H1 (cell line): ENCODE results near the gene KCTD19. TPM values are rescaled to one million over a fixed set of nuclear protein-coding genes. Genes with fewer than 3 reads are reported as not detected.

Experiments used
- CHD1 ChIP-seq: IDR thresholded peaks from 2 replicates; pipeline ENCODE4 v1.6.1; 2012; ENCODE audit warnings: low read depth, low read length, improper control_type of control experiment
- EP300 ChIP-seq, 2 experiments: IDR thresholded peaks; 1 replicate in 1 of 2; 2 replicates in 1 of 2; pipeline ENCODE4 v1.6.1; 2011 to 2012; ENCODE audit warnings: low read depth in 2 of 2, low read length in 2 of 2, mild to moderate bottlenecking in 2 of 2, borderline replicate concordance in 1 of 2, inconsistent platforms in 1 of 2, moderate library complexity in 1 of 2
- SP2 ChIP-seq: IDR thresholded peaks from 2 replicates; pipeline ENCODE4 v1.6.1; 2012; ENCODE audit warnings: mild to moderate bottlenecking, low read length, inconsistent platforms
- TAF1 ChIP-seq: IDR thresholded peaks from 2 replicates; pipeline ENCODE4 v1.6.1; 2011; ENCODE audit warnings: mild to moderate bottlenecking, low read depth, low read length
- USF2 ChIP-seq: IDR thresholded peaks from 2 replicates; pipeline ENCODE4 v1.6.1; 2011; ENCODE audit warnings: low read length, improper control_type of control experiment
- polyA plus RNA-seq, 7 experiments: library from polyadenylated mRNA; depleted of rRNA in 3 of 7; stranded (reverse) in 5 of 7; unstranded in 2 of 7; fragments of >200 nt in 5 of 7; fragments of 200-250 nt in 2 of 7; gene quantifications; 1 replicate in 5 of 7; 2 replicates in 1 of 7; 4 replicates in 1 of 7; pipeline versions ENCODE4 v1.2.1 to v1.2.3, GENCODE V29; 2011 to 2013; ENCODE audit warnings: missing spikeins in 2 of 7, mixed read lengths in 2 of 7
- total RNA-seq: library from RNA; stranded (reverse); fragmentation: NEBNext Ultra II Directional; extraction: Animal tissue kit (Norgen Biotek cat#: 25700); gene quantifications from 2 replicates; pipeline ENCODE4 v1.2.1, GENCODE V29; 2021
- TF ChIP-seq, protein P1 (sequence below): fragments of 300-600 bp; sonication (generic); IDR thresholded peaks from 2 replicates; pipeline ENCODE4 v1.7.1; 2012; ENCODE audit warnings: low read length, moderate library complexity, mild to moderate bottlenecking, inconsistent platforms; ENCODE audit not compliant: insufficient replicate concordance

The KCTD19 gene
- total and polyA plus RNA-seq, 2 of the 8 experiments (the other 6 are each of a cell fraction or from before 2014, with no cell fraction given) = 0.06 to 0.24 TPM

- no peak for TF ChIP-seq EP300 (IDR thresholded peaks at IDR 0.05; ENCODE audit: borderline replicate concordance in 1 of 2, low read depth in 2 of 2, low read length in 2 of 2)
- TF ChIP-seq CHD1 = no peak
- TF ChIP-seq, protein P1, sequence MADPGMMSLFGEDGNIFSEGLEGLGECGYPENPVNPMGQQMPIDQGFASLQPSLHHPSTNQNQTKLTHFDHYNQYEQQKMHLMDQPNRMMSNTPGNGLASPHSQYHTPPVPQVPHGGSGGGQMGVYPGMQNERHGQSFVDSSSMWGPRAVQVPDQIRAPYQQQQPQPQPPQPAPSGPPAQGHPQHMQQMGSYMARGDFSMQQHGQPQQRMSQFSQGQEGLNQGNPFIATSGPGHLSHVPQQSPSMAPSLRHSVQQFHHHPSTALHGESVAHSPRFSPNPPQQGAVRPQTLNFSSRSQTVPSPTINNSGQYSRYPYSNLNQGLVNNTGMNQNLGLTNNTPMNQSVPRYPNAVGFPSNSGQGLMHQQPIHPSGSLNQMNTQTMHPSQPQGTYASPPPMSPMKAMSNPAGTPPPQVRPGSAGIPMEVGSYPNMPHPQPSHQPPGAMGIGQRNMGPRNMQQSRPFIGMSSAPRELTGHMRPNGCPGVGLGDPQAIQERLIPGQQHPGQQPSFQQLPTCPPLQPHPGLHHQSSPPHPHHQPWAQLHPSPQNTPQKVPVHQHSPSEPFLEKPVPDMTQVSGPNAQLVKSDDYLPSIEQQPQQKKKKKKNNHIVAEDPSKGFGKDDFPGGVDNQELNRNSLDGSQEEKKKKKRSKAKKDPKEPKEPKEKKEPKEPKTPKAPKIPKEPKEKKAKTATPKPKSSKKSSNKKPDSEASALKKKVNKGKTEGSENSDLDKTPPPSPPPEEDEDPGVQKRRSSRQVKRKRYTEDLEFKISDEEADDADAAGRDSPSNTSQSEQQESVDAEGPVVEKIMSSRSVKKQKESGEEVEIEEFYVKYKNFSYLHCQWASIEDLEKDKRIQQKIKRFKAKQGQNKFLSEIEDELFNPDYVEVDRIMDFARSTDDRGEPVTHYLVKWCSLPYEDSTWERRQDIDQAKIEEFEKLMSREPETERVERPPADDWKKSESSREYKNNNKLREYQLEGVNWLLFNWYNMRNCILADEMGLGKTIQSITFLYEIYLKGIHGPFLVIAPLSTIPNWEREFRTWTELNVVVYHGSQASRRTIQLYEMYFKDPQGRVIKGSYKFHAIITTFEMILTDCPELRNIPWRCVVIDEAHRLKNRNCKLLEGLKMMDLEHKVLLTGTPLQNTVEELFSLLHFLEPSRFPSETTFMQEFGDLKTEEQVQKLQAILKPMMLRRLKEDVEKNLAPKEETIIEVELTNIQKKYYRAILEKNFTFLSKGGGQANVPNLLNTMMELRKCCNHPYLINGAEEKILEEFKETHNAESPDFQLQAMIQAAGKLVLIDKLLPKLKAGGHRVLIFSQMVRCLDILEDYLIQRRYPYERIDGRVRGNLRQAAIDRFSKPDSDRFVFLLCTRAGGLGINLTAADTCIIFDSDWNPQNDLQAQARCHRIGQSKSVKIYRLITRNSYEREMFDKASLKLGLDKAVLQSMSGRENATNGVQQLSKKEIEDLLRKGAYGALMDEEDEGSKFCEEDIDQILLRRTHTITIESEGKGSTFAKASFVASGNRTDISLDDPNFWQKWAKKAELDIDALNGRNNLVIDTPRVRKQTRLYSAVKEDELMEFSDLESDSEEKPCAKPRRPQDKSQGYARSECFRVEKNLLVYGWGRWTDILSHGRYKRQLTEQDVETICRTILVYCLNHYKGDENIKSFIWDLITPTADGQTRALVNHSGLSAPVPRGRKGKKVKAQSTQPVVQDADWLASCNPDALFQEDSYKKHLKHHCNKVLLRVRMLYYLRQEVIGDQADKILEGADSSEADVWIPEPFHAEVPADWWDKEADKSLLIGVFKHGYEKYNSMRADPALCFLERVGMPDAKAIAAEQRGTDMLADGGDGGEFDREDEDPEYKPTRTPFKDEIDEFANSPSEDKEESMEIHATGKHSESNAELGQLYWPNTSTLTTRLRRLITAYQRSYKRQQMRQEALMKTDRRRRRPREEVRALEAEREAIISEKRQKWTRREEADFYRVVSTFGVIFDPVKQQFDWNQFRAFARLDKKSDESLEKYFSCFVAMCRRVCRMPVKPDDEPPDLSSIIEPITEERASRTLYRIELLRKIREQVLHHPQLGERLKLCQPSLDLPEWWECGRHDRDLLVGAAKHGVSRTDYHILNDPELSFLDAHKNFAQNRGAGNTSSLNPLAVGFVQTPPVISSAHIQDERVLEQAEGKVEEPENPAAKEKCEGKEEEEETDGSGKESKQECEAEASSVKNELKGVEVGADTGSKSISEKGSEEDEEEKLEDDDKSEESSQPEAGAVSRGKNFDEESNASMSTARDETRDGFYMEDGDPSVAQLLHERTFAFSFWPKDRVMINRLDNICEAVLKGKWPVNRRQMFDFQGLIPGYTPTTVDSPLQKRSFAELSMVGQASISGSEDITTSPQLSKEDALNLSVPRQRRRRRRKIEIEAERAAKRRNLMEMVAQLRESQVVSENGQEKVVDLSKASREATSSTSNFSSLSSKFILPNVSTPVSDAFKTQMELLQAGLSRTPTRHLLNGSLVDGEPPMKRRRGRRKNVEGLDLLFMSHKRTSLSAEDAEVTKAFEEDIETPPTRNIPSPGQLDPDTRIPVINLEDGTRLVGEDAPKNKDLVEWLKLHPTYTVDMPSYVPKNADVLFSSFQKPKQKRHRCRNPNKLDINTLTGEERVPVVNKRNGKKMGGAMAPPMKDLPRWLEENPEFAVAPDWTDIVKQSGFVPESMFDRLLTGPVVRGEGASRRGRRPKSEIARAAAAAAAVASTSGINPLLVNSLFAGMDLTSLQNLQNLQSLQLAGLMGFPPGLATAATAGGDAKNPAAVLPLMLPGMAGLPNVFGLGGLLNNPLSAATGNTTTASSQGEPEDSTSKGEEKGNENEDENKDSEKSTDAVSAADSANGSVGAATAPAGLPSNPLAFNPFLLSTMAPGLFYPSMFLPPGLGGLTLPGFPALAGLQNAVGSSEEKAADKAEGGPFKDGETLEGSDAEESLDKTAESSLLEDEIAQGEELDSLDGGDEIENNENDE = no peak
- no peak for TF ChIP-seq USF2
- TF ChIP-seq TAF1 = no peak
- TF ChIP-seq SP2 = no peak
- TF ChIP-seq, all 59 proteins: peak for 0
Measured at GRCh38 chr16:67294171-67294757, 32.3 kb downstream of the KCTD19 start (continued).
